HG02840 (cell line): ENCODE data around the gene SYPL1.
"Not testable (repeated sequence)": the region's sequence is repeated elsewhere in the genome, so short reads cannot be mapped to it uniquely, and the experiment has no call there.

Source experiments
- ATAC-seq: cut with Tn5 transposase; IDR thresholded peaks from one replicate; pipeline ENCODE4 v1.9.1; 2021; ENCODE audit warnings: mild to moderate bottlenecking, moderate library complexity, moderate number of reproducible peaks; ENCODE audit not compliant: unreplicated experiment, low FRiP score

SYPL1 gene

DNA sequence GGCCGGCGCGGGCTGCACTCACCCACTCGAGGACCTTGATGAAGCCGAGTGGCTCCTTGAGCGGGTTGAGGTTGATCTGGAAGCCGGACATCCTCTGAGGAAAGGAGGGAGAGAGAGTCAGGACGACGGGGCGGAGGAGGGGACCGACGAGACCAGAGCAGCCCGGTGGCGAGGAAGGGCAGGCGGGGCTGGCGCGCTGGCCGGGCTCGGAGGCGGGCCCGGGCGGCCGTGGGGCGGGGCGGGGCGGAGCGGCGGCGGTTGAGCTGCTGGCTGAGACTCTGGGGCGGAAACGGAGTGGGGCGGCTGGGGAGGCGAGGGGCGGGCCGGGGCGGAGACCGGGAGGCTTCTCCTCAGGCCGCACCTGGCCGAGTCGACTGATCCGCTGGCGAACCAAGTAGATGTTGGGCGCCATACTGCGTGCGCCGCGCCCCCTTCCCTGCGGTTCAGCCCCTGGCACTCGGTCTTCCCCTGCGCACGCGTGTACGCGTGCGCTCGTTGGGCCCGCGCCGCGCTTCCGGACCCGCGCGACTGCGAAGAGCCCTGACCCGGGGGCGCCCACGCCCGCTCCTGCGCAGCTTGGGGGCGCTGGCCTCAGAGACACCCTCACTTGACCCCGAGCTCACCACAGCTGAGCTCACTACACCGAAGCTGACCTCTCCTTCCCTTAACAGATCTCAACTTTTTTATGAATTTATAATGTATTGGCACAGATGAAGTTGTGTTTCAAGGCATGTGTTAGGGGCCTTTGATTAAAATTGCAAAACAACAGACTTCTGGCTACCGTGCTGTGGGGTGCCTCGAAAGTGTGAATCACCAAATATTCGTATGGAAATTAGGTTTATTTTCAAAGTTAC, at the start of gene SYPL1:
Gene SYPL1, minus strand, starts transcription at position 195 of the 854 bp plus-strand sequence. Its CDS starts 104 bp downstream, at position 91.
- peak; percentile 73 for ATAC-seq

DNA sequence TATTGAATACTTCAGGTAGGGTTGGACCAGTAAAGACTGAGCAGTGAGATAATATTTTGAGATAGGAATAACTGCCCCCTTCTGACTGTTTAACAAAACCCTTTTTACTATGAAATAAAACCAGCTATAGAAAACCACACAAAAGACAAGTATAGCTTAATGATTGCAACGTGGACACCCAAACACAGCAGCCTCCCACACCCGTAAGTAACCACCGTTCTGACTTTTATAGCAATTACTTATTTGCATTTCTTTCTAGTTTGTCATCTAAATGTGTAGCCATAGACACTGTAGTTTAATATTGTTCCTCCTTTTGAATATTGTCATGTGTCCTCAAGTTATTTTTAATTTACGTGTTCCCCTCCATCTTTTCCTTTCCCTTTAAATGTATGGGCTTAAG, 42.9 kb upstream of the SYPL1 start:
- ATAC-seq = no peak

DNA sequence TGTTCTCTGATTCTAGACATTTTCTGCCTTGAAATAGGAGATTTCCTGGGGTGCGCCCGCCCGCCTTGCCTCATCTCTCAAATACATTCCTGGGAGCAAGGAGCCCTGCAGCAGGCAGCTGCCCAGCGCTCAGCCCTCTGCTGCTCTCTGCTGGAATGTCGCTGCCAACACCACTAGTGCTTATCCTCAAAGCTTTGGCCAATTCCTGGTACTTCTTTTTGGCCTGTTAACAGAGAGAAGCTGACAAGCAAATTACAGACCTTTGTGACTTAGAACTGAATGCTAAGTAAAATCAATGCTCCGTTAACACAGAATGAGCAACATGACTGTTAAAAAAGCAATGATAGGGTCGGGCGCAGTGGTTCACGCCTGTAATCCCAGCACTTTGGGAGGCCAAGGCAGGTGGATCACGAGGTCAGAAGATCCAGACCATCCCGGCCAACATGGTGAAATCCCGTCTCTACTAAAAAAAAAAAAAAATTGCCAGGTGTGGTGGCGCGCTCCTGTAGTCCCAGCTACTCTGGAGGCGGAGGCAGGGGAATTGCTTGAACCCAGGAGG, 41.9 kb upstream of the SYPL1 start:
- no peak for ATAC-seq

DNA sequence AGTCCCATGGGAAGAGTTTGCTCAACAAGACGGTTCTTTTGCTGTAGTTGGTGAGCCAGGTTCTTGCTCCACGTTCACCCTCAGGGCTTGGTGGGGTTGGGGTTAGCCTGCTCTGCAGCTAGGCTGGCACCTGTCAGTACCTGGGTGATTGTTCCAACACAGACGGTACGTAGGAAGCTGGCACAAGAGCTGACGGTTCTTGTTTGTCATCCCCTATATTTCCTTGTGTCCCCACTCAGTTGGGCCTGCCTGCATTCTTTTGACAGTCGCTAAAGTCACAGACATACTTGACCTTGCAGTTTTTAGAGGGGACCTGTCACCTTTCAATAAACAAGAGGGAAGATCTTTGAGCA, 40.2 kb upstream of the SYPL1 start:
- ATAC-seq = no peak

DNA sequence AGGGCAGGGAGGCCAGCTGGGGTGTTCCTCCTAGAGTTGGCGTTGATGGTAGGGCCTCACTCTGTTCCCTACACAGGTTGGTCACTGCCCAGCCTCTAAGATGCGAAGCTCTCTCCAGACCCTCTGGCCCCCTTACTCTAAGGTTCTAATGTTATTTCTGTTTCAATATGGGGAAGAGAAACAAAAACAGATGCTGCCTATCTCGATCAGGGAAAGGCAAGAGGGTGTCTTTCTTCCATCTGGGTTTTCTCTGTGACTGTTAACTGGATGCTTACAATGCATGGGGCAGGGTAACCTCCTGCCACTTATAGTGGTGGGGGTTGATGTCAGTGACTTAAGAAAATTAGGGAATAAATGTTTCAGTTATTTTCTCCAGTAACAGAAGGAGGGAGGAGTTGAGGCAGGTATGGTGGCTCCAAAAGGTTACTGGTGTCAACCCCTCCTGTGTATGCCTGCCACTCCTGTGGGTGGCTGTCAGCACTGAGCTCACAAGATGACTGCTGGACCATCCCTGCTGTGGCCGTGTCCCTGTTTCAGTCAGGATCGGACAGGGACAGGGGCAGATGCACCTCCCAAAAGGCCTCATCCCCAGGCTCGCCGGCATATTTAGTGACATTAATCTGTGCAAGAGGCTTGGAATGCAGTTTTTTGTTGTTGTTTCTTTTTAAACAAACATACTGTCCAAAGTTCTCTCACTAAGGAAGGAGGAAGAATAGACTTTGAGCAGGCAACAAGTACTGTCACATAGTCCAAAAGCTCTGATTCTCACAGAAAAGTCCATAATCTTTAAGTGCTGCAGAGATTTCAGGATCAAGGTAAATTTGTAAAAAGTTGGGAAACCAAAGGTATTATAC, 39.6 kb upstream of the SYPL1 start:
- ATAC-seq = no peak

DNA sequence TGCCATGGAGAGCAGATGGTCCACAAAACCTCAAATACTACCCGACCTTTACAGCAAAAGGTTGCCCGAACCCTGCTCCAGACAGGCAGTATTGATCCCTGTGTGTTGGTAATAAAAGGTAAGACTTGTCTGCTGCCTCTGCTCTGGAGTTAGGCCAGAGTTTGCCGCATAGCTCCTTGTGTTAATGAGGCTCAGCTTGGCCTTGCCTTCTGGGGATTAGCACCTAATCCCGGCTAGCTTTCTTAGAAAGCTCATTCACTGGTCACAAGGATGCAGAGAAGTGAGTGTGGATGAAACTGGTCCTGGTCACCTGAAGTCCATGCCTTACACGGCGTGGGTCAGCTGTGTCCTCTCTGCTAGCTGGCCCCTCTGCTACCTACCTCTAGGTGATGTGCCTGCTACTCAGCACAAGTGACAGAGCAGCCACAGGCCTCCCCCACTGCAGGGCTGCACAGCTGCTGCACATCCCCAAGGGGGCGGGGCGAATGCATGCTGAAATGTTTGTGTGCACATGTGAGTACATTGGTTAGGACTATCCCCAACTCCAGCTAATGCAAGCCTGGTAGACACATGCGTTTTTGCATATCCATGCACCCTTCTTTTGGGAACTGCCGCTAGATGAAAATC, 31.7 kb upstream of the SYPL1 start:
- ATAC-seq = no peak

DNA sequence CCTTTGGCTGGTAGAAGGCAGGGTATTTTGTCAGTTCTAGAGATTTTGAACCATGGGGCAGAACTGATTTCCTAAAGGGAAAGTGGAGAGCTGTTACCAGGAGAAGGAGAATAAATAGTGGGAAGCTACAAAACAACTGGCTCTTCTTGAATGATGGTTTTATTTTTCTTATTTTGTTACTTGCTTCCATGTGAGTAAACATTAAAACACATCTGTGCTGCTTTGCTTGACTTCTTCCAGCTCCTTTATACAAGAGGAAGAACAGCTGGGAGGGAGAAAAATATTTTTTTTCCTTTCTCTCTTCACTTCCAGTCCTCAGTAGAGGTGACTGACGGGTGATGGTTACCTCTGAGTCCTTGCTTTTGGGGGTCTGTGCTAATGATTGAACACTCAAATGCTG, 30.0 kb upstream of the SYPL1 start:
- no peak for ATAC-seq

DNA sequence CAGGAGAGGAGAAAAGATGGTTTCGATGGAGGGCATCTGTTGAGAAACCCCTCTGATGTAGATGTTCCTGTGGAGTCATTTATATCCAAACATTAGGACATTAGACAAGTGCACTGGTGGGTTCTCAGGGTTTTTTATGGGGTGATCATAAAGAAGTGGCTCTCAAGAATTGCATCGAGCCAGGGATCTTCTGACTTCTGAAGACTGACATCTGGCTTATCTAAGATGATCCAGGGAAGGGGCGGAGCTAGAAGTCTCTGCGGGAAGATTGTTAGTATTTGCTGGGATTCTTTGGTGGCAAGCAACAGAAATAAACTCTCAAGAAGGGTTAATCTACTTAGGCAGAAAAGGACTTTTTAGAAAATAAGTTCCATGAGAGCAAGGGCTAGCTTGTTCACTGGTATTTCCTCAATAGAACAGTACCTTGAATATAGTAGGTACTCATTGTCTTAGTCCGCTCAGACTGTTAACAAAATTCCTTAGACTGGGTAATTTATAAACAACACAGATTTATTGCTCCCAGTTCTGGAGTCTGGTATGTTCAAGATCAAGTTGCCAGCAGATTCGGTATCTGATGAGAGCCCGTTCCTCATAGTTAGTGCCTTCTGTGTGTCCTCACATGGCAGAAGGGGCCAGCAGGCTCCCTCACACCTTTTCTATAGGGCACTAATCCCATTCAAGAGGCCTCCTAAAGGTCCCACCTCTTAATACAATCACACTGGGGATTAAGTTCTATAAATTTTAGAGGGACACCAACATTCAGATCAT, 28.5 kb upstream of the SYPL1 start:
- ATAC-seq = no peak

DNA sequence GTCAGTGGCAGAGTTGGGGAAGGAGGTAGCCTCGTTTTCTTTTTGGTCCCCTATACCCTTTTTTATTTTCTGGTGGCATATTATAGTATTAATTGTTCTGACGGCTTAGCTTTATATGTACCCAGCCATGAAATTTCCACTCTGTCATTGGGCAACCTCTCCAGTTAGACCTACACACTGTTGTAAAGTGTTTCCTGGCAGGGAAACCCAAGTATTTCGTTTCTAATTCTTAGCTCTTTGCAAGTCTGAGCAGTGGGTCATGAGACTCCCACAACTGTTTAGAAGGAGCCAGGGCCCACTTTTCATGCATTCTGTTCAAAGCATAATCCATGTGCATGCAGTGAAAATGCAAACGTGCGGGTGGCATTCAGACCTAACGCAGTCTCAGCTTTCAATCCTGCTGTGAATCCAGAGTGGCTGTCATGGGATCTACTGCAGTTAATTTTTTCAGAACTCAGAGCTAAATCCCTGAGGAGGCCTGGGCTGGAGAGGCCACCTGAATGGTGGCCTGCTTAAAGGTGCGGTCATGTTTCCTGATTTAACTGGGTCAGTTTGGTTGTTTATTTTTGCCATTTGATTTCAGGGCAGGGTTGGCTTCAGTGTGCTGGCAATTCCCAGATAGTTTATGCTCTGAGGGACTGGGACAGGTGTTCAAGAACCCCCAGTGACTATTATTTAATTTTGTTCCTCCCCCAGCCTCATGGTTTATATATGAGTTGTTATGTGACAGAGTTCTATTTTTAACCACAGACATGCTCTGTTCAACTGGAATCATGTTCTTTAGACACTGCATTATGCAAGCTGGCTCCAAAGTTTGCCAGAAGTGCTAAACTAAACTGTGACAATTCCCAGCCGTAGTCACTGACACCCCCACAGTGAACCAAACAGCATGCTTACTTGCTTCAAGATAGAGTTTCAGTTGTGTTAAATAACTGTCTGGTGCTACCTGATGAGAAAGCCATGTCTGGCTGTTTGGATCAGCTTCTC, 27.4 kb upstream of the SYPL1 start:
- no peak for ATAC-seq

DNA sequence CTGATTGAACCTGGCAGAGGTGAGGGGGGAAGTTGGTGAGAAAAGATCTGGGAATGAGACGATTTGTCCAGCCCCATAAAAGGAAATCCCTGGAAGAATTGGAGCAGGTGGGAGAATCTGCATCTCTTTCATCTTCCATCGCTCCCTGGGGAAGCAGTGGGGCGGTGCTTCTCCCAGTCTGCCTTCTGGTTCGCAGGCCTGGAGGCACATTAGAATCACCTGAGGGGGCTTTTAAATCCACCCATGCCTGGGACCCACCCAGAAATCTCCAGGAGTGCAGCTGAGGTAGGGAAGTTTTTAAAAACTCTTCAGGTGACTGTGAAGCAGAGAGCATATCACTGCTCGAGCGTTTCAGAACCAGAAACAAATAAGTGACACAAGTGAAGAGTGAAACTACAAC, 26.7 kb upstream of the SYPL1 start:
- ATAC-seq = no peak

DNA sequence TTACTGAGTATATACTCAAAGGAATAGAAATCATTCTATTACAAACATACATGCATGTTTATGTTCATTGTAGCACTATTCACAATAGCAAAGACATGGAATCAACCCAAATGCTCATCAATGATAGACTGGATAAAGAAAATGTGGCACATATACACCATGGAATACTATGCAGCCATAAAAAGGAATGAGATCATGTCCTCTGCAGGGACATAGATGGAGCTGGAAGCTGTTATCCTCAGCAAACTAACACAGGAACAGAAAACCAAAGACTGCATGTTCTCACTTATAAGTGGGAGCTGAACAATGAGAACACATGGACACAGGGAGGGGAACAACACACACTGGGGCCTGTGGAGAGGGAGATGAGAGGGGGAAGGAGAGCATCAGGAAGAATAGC, 26.1 kb upstream of the SYPL1 start:
- not testable (repeated sequence) for ATAC-seq

DNA sequence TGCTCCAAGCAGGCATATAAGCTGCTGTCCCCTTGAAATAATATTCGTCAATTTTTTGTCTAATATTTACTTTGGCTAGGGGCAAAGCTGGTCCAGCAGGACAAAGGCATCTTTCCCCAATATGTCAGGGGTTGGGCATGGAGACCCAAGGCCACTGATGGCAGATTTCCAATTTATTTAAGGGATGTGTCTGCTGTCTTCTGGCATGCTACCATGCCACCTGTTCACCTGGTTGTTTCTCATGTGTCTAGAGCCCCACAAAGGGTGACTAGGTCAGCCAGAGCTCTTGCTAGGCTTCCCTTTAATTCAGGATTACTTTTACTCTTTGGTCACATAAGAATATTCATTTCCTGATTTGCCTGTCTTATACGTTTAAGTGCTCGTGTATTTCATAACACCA, 22.1 kb upstream of the SYPL1 start:
- ATAC-seq = no peak

DNA sequence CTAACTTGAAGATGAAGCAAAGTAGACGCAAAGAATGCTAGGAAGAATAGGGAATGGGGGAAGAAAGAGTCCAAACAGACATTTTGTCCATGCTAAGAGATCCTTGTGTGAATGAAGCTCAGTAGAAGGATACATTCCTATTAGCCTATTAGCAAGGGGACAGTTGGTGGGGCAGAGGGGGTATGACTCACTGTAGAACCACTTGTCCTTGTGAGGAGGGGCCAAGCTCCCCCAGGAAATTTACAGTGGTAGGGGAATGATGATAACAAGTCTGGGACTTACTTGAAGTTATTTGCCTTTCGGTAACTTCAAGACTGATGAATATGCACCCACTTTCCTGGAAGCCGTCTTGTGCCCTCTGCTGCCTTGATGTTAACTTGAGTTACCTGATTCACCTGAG, 17.2 kb upstream of the SYPL1 start:
- no peak for ATAC-seq

DNA sequence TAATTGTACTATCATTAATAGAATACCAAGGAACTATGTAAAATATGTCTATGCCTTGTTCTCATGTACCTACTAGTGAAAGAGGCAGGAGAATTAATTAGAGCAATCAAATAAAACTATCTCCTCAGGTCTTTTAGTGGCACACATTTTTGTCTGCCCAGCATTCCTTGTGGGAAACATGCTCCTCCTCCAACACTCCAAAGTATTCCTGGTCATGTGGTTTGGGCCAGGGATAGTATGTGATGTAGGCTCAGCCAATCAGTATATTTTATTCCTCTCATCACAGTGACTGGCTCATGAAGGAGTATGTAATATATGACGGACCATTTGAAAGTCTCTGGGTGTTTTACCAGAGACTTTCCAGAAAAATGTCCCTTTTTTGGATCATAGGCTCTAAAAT, 16.7 kb upstream of the SYPL1 start:
- no peak for ATAC-seq

DNA sequence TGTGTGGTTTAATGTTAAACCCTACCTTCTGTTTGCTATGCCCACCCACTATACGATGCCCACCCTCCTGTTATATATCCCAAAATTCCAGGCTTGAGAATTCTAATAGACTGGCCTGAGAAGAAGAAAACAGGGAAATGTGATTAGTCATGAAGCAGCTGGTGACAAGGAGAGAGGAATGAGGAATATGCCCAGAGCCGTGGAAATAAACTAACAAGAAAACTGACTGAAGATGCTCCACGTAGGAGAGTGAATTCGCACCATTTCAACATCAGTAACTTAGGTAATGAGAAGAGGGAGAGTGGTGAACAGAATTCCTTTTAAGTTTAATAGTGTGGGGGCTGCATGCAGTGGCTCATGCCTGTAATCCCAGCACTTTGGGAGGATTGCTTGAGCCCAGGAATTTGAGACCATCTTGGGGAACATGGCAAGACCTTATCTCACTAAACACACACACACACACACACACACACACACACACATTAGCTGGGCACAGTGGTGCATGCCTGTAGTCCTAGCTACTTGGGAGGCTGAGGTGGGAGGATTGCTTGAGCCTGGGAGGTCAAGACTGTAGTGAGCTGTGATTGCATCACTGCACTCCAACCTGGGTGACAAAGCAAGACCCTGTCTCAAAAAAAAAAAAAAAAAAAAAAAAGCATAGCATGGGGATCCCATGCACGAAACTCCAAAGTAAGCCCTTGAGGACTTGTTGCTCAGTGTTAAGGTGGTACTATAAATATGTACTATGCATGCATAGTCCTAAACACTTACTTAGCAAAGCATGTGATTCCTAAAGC, 16.1 kb upstream of the SYPL1 start:
- no peak for ATAC-seq

DNA sequence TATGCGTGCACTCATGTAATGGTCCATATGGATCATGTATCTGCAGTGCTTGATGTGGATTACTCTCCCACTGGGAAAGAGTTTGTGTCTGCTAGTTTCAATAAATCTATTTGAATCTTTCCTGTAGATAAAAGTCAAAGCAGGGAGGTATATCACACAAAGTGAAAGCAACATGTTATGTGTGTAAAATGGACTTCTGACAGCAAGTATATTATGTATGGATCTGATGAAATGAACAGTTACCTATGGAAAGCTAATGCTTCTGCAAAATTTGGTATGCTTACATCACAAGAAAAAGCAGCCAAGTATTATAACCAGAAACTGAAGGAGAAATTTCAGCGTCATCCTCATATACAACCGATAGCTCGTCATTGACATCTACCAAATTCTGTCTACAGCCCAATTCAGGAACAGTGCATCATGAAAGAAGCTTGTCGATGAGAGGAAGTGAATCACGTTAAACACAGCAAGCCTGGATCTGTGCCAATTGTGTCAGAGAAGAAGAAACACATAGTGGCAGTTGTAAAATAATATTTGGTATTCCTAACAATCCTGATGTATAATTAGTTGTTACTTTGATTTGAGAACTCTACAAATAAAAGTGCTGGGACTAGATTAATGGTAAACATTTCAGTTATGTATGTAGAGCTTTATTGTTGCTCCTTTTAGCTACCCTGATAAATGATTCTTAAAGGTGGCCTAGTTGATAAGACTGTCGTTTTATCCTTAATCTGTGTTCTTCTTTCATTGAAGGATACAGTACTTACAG, 14.2 kb upstream of the SYPL1 start:
- ATAC-seq = no peak

DNA sequence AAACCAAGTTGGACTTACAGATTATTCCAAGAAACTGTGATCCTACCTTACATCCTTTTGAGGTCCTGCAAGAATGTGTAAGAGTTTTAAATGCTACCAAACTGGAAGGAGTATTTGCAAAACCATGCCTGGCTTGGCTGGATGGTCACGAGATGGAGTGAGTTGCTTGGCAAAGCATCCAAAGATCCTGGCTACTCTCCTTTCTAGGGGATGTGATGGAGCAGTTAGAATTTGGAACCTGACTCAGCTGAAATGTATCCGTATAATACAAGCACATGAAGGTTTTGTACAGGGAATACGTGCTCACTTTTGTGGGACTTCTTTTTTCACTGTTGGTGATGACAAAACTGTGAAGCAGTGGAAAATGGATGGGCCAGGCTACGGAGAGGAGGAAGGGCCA, 13.3 kb upstream of the SYPL1 start:
- ATAC-seq = no peak

DNA sequence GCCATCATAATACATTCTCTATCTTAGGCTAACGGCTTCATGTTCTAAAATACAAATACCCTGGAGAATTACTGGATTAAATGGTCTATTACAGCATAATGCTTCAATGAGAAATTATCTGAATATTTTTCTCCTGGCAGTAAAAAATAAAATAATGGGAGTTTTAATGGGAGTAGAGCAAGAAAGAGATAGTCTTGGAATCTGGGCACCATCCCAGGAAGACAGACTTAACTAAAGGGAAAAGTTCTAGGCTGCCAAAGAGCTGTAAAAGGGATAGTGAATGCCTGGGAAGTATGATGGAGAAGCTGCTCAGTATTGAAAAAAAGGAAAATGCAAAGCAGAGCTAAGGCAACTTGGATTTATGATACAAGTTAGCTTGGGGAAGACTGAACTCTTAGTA, 12.1 kb upstream of the SYPL1 start:
- ATAC-seq = no peak
